K562 (cell line): Measurements from ENCODE around the gene BRAT1. TPM values are rescaled to one million over a fixed set of nuclear protein-coding genes. Genes with fewer than 3 reads are reported as not detected.

Source experiments
- ATAC-seq: fragments of 200-7000 bp; cut with Tn5 transposase; 3 replicates; pipeline ENCODE4 v1.9.1; 2020; ENCODE audit warnings: moderate library complexity
- BruUV-seq: library from RNA; stranded (reverse); fragments of 400-500 nt; replicated peaks from 2 replicates; lab custom pipeline; 2021; lab: Mats Ljungman, UMichigan
- CTCF ChIA-PET: fragments of 300-600 bp; formaldehyde crosslinking; extraction: SDS; loops from one replicate; lab custom pipeline; 2021; ENCODE audit warnings: low intra/inter-chr PET ratio; lab: Yijun Ruan, JAX
- POLR2A ChIA-PET: fragments of 300-600, 350-650 bp; sonication (Branson Sonifier 250); formaldehyde crosslinking; extraction: SDS; loops from one replicate; lab custom pipeline; 2021; ENCODE audit warnings: antibody characterized with exemption, inconsistent platforms; lab: Yijun Ruan, JAX
- DNase-seq, 4 experiments: peaks; one replicate each; pipeline versions ENCODE4 v3.0.0 to v3.0.0-alpha.2; 2011 to 2018; ENCODE audit warnings: low spot score in 3 of 4, mixed read lengths in 3 of 4; ENCODE audit errors: extremely low read depth in 1 of 4
- FAIRE-seq: peaks from 2 replicates; lab custom pipeline; 2011; peaks lifted over from hg19 to GRCh38; lab: Jason Lieb, UNC
- H2AFZ ChIP-seq: 2 replicates; pipeline ENCODE4 v1.6.0; 2011; ENCODE audit warnings: low read depth, low read length, control low read depth, inconsistent platforms
- H3K27ac ChIP-seq: fragments of 200-600 bp; 3 replicates; pipeline ENCODE4 v1.8.0; 2011; ENCODE audit warnings: low read depth, mild to moderate bottlenecking, control low read depth, inconsistent platforms, low read length, moderate library complexity, mixed read lengths; ENCODE audit errors: extremely low read depth
- H3K27me3 ChIP-seq, 2 experiments: fragments of 300-600 bp in 1 of 2; 2 replicates in 1 of 2; 3 replicates in 1 of 2; pipeline versions ENCODE4 v1.6.0 to v1.8.0; 2011; ENCODE audit warnings: inconsistent platforms in 2 of 2, low read length in 2 of 2, mild to moderate bottlenecking in 1 of 2, mixed read lengths in 1 of 2, moderate library complexity in 1 of 2; ENCODE audit not compliant: control insufficient read depth in 2 of 2, insufficient read depth in 2 of 2
- H3K36me3 ChIP-seq: fragments of 300-600 bp; 3 replicates; pipeline ENCODE4 v1.8.0; 2011; ENCODE audit warnings: mild to moderate bottlenecking, low read length, inconsistent platforms; ENCODE audit not compliant: control insufficient read depth, insufficient read depth
- H3K4me1 ChIP-seq, 2 experiments: fragments of 200-600 bp in 1 of 2; replicated peaks in 1 of 2; 2 replicates in 1 of 2; 3 replicates in 1 of 2; pipeline versions ENCODE4 v1.5.1 to v1.8.0; 2011; ENCODE audit warnings: inconsistent platforms in 2 of 2, low read length in 2 of 2, mild to moderate bottlenecking in 1 of 2, mixed read lengths in 1 of 2, moderate library complexity in 1 of 2; ENCODE audit not compliant: control insufficient read depth in 2 of 2, insufficient read depth in 2 of 2
- H3K4me2 ChIP-seq: 2 replicates; pipeline ENCODE4 v1.6.1; 2011; ENCODE audit warnings: low read length, control low read depth, inconsistent platforms, mixed read lengths; ENCODE audit not compliant: insufficient read depth
- H3K4me3 ChIP-seq: fragments of 200-600 bp; sonication (generic), shearing (Covaris generic); 2 replicates; pipeline ENCODE4 v1.5.1; 2016; ENCODE audit warnings: control low read depth, inconsistent platforms
- H3K79me2 ChIP-seq: fragments of 200-600 bp; 3 replicates; pipeline ENCODE4 v1.8.0; 2011; ENCODE audit warnings: low read length, inconsistent platforms; ENCODE audit not compliant: control insufficient read depth, insufficient read depth
- H3K9ac ChIP-seq, 2 experiments: 2 replicates each; pipeline versions ENCODE4 v1.6.0 to v1.6.1; 2011; ENCODE audit warnings: low read depth in 2 of 2, low read length in 2 of 2, control low read depth in 1 of 2, inconsistent platforms in 1 of 2, mild to moderate bottlenecking in 1 of 2, mixed read lengths in 1 of 2; ENCODE audit not compliant: insufficient read depth in 1 of 2
- H3K9me1 ChIP-seq: one replicate; pipeline ENCODE4 v1.6.0; 2011; ENCODE audit warnings: inconsistent platforms, mild to moderate bottlenecking, low read length, moderate library complexity; ENCODE audit not compliant: control insufficient read depth, insufficient read depth
- H3K9me3 ChIP-seq: replicated peaks from 2 replicates; pipeline ENCODE4 v1.5.1; 2011; ENCODE audit warnings: low read depth, low read length, inconsistent platforms; ENCODE audit not compliant: control insufficient read depth, insufficient read depth
- H4K20me1 ChIP-seq: replicated peaks from 2 replicates; pipeline ENCODE4 v1.6.1; 2011; ENCODE audit warnings: low read length, inconsistent platforms, mixed read lengths; ENCODE audit not compliant: control insufficient read depth, insufficient read depth
- CLOCK ChIP-seq: fragments of 250-450 bp; sonication (Bioruptor Pico); IDR thresholded peaks from 2 replicates; pipeline ENCODE4 v1.4.0; 2020; ENCODE audit warnings: mild to moderate bottlenecking, moderate library complexity, borderline replicate concordance
- CREB5 ChIP-seq: fragments of 250-450 bp; sonication (Bioruptor Pico); IDR thresholded peaks from 2 replicates; pipeline ENCODE4 v1.5.0; 2020; ENCODE audit warnings: mild to moderate bottlenecking
- ETS1 ChIP-seq: conservative IDR thresholded peaks from 2 replicates; pipeline ENCODE4 v1.6.1; 2011; ENCODE audit warnings: low read depth, mild to moderate bottlenecking, low read length; ENCODE audit not compliant: control insufficient read depth
- FOXJ2 ChIP-seq: fragments of 200-800 bp; sonication (Bioruptor generic); IDR thresholded peaks from 2 replicates; pipeline ENCODE4 v1.6.1; 2016; ENCODE audit warnings: missing genetic modification characterization, missing compliant biosample characterization
- GTF2A2 ChIP-seq: IDR thresholded peaks from 2 replicates; pipeline ENCODE4 v1.6.1; 2016; ENCODE audit warnings: mild to moderate bottlenecking, missing genetic modification characterization, missing compliant biosample characterization
- MYBL2 ChIP-seq, 2 experiments: fragments of 450-650 bp in 1 of 2; sonication (generic) in 1 of 2; formaldehyde crosslinking in 1 of 2; IDR thresholded peaks; 2 replicates each; pipeline versions ENCODE4 v1.6.1 to v1.8.1; 2017 to 2022; ENCODE audit warnings: borderline replicate concordance in 1 of 2, inconsistent platforms in 1 of 2, low read depth in 1 of 2, mild to moderate bottlenecking in 1 of 2, missing genetic modification reagents in 1 of 2, moderate library complexity in 1 of 2
- NFRKB ChIP-seq: fragments of 450-650 bp; IDR thresholded peaks from 2 replicates; pipeline ENCODE4 v1.6.1; 2016; ENCODE audit warnings: low read depth
- POLR2AphosphoS5 ChIP-seq: IDR thresholded peaks from 2 replicates; pipeline ENCODE4 v1.6.1; 2011; ENCODE audit warnings: mild to moderate bottlenecking, low read depth, low read length, moderate library complexity; ENCODE audit not compliant: control insufficient read depth, insufficient read depth
- PPARD ChIP-seq: fragments of 250-450 bp; sonication (Bioruptor Pico); IDR thresholded peaks from 2 replicates; pipeline ENCODE4 v1.8.0; 2022; ENCODE audit warnings: inconsistent platforms, mild to moderate bottlenecking, moderate library complexity
- RAD51 ChIP-seq: fragments of 450-650 bp; IDR thresholded peaks from 2 replicates; pipeline ENCODE4 v1.7.1; 2016; ENCODE audit warnings: low read depth, mild to moderate bottlenecking, borderline replicate concordance
- YY1 ChIP-seq, 3 experiments: IDR thresholded peaks; 2 replicates each; pipeline ENCODE4 v1.6.1; 2011; ENCODE audit warnings: low read length in 2 of 3, mild to moderate bottlenecking in 2 of 3, moderate library complexity in 2 of 3, borderline replicate concordance in 1 of 3, control low read depth in 1 of 3, low read depth in 1 of 3; ENCODE audit not compliant: insufficient read depth in 3 of 3, insufficient replicate concordance in 2 of 3, control insufficient read depth in 1 of 3, insufficient read length in 1 of 3; ENCODE audit errors: extremely low read depth in 1 of 3
- ZBTB43 ChIP-seq: sonication (generic); formaldehyde crosslinking; IDR thresholded peaks from 2 replicates; pipeline ENCODE4 v1.8.0; 2023; ENCODE audit warnings: mild to moderate bottlenecking, missing genetic modification reagents
- ZNF717 ChIP-seq: fragments of 250-450 bp; sonication (Bioruptor Pico); IDR thresholded peaks from 2 replicates; pipeline ENCODE4 v1.5.0; 2021
- whole genome bisulfite sequencing: fragments of 100-300 bp; shearing (Covaris generic); methylation state at CpG from one replicate; pipeline ENCODE4 v1.1.6; 2016; ENCODE audit warnings: low coverage, mixed read lengths; ENCODE audit not compliant: insufficient coverage; ENCODE audit errors: missing lambda C conversion rate; 5-methylcytosine and 5-hydroxymethylcytosine counted together
- in situ Hi-C: fragments of 300-500 bp; cut with MboI; formaldehyde crosslinking; loops from 4 replicates; pipeline ENCODE4 v1.15.0; 2018; ENCODE audit warnings: inconsistent platforms, mixed read lengths
- intact Hi-C: fragments of 100-400 bp; cut with micrococcal nuclease; formaldehyde crosslinking; loops from 2 replicates; pipeline ENCODE4 v1.14.2; 2022
- polyA plus RNA-seq, 8 experiments: library from polyadenylated mRNA; depleted of rRNA in 4 of 8; stranded (reverse) in 5 of 8; unstranded in 3 of 8; fragments of >200 nt; fragmentation: Nextera tagmentation in 2 of 8; fragmentation: Illumina TruSeq in 1 of 8; extraction: Ambion mirVana in 2 of 8; extraction: Trizol in 1 of 8; gene quantifications; 2 replicates each; pipeline versions ENCODE4 v1.2.1 to v1.2.3, GENCODE V29; 2011 to 2014; ENCODE audit warnings: inconsistent platforms in 1 of 8, missing spikeins in 1 of 8
- total RNA-seq, 7 experiments: library from RNA; depleted of rRNA in 6 of 7; stranded (reverse); fragments of >200 nt in 6 of 7; fragmentation: Illumina TruSeq in 2 of 7; extraction: Trizol in 2 of 7; gene quantifications; 2 replicates each; pipeline versions ENCODE4 v1.2.1 to v1.2.3, GENCODE V29; 2011 to 2021; ENCODE audit warnings: low replicate concordance in 1 of 7

The BRAT1 gene
- total and polyA plus RNA-seq, 9 of the 15 experiments (the other 6 are each of a cell fraction or from before 2014, with no cell fraction given): 0.13 to 49.6 (median 10.5) TPM

- intact Hi-C loops (no loop called here), in situ Hi-C loops (no loop called here)
- ATAC-seq: no peak
- Histone ChIP-seq H3K9me1 (peaks cover 5% of the 10 kb centered on the region), H3K36me3 (peaks cover 20% of the 10 kb centered on the region; the same call in 1 of the 3 replicates), H3K4me3 (no peak overlapping the region), H3K27me3 (no peaks in the 10 kb centered on the region), H3K4me2 (no peak overlapping the region), H2AFZ (no peak overlapping the region), H4K20me1 (no peaks in the 10 kb centered on the region; the same call in 1 of the 2 replicates), H3K79me2 (no peaks in the 10 kb centered on the region), H3K9ac (peak overlapping the region in 1 of 2 experiments; percentile 0; a peak in 1 of 4 replicates), H3K4me1 (peaks cover 0 to 26% of the 10 kb centered on the region in 2 experiments; a peak in 2 of 5 replicates), H3K27ac (no peak overlapping the region), H3K9me3 (no peaks in the 10 kb centered on the region)
- no peak for FAIRE-seq
- no peak for DNase-seq
- WGBS: 82% methylated on average over 25 of the region's 29 CpGs
- CTCF ChIA-PET: no interaction called here
- POLR2A ChIA-PET: no interaction called here
- BruUV-seq: no TSS peak
- TF ChIP-seq PPARD (CRISPR knock-in tag) (no peak), POLR2AphosphoS5 (no peak), CREB5 (CRISPR knock-in tag) (no peak), RAD51 (no peak), NFRKB (no peak), GTF2A2 (no peak), CLOCK (CRISPR knock-in tag) (no peak), YY1 (IDR thresholded peaks at IDR 0.05; ENCODE audit: borderline replicate concordance in 1 of 3, control insufficient read depth in 1 of 3, extremely low read depth in 1 of 3, insufficient read depth in 3 of 3, insufficient read length in 1 of 3, insufficient replicate concordance in 2 of 3, low read depth in 1 of 3, low read length in 2 of 3) (no peak), ZNF717 (no peak), FOXJ2 (no peak), MYBL2 (IDR thresholded peaks at IDR 0.05; ENCODE audit: low read depth) (no peak), MYBL2 (CRISPR knock-in tag; IDR thresholded peaks at IDR 0.05; ENCODE audit: borderline replicate concordance) (no peak), ZBTB43 (CRISPR knock-in tag) (no peak), ETS1 (no peak)
Observed at GRCh38 chr7:2598154-2598823, 43.0 kb upstream of the BRAT1 start.
